GM18951 (cell line): ENCODE results near the gene INPP5A.
"Not testable (repeated sequence)": the region's sequence is repeated elsewhere in the genome, so short reads cannot be mapped to it uniquely, and the experiment has no call there.

ENCODE experiments used
- POLR2A ChIP-seq: IDR thresholded peaks from 4 replicates; pipeline ENCODE4 v1.6.1; 2011; ENCODE audit warnings: mild to moderate bottlenecking; ENCODE audit not compliant: insufficient read length, insufficient read depth; ENCODE audit errors: extremely low read depth
- in situ Hi-C: fragments of 300-500 bp; cut with MboI; formaldehyde crosslinking; loops from one replicate; pipeline ENCODE4 v1.12.0; 2022; ENCODE audit warnings: low sequenced_read_pairs, mixed read lengths, inconsistent platforms; ENCODE audit not compliant: unreplicated experiment

INPP5A gene

GRCh38 chr10:132589681-132590080 lies 52.1 kb downstream of the INPP5A start:
- in situ Hi-C loops: no loop called here
- TF ChIP-seq POLR2A: no peak

- in situ Hi-C loops: no loop called here
Observed at GRCh38 chr10:132590094-132590751, 52.6 kb downstream of the INPP5A start.

GRCh38 chr10:132590752-132591121 lies 53.1 kb downstream of the INPP5A start:
- in situ Hi-C loops: no loop called here
- TF ChIP-seq POLR2A: no peak

More at GRCh38 chr10:132590094-132590751, 52.6 kb downstream of the INPP5A start:
- TF ChIP-seq POLR2A: no peak

- no peak for TF ChIP-seq POLR2A
- in situ Hi-C loops: no loop called here
Observed at GRCh38 chr10:132591166-132591971, 53.8 kb downstream of the INPP5A start.

GRCh38 chr10:132592790-132593383 lies 55.3 kb downstream of the INPP5A start:
- in situ Hi-C loops: no loop called here
- no peak for TF ChIP-seq POLR2A

- in situ Hi-C loops: no loop called here
- no peak for TF ChIP-seq POLR2A
Observed at GRCh38 chr10:132593389-132593788, 55.8 kb downstream of the INPP5A start.

GRCh38 chr10:132593900-132594876 lies 56.6 kb downstream of the INPP5A start:
- TF ChIP-seq POLR2A: no peak
- in situ Hi-C loops: no loop called here

- TF ChIP-seq POLR2A: no peak
- in situ Hi-C loops: no loop called here
Observed at GRCh38 chr10:132595021-132595420, 57.4 kb downstream of the INPP5A start.

GRCh38 chr10:132595854-132596253 lies 58.3 kb downstream of the INPP5A start:
- in situ Hi-C loops: no loop called here
- no peak for TF ChIP-seq POLR2A

GRCh38 chr10:132596742-132597279 lies 59.2 kb downstream of the INPP5A start:
- TF ChIP-seq POLR2A: no peak
- in situ Hi-C loops: no loop called here

- in situ Hi-C loops: no loop called here
- no peak for TF ChIP-seq POLR2A
Observed at GRCh38 chr10:132597654-132598053, 60.1 kb downstream of the INPP5A start.

- in situ Hi-C loops: not testable (repeated sequence)
Observed at GRCh38 chr10:132599023-132599618, 61.5 kb downstream of the INPP5A start.
